ENCODE measurements around the gene DEUP1. TPM values are rescaled to one million over a fixed set of nuclear protein-coding genes. Genes with fewer than 3 reads are reported as not detected.

The DEUP1 gene
- total RNA-seq, 1 experiment from 2014 or later: not detected

GRCh38 chr11:93474123-93474522 is 143.6 kb downstream of the DEUP1 start:
- no TSS peak for BruUV-seq (replicated peaks)
- intact Hi-C loops (cut with micrococcal nuclease; ENCODE audit: unreplicated experiment): no loop called here
- Mint-ChIP-seq H3K27me3 (ENCODE audit: unreplicated experiment) (no peaks in the 10 kb centered on the region), H3K27ac (ENCODE audit: unreplicated experiment) (no peak overlapping the region), H3K36me3 (ENCODE audit: insufficient read depth, unreplicated experiment) (no peaks in the 10 kb centered on the region), H3K9me3 (ENCODE audit: low read depth, unreplicated experiment) (no peaks in the 10 kb centered on the region), H3K4me3 (ENCODE audit: low read depth, unreplicated experiment) (no peak overlapping the region), H3K4me1 (ENCODE audit: low read depth, unreplicated experiment) (no peaks in the 10 kb centered on the region)
- DNase-seq: no peak
- CTCF ChIA-PET: no interaction called here
- no peak for TF ChIP-seq CTCF (IDR thresholded peaks at IDR 0.05; ENCODE audit: unreplicated experiment)

- TF ChIP-seq CTCF (IDR thresholded peaks at IDR 0.05; ENCODE audit: unreplicated experiment): no peak
- CTCF ChIA-PET: no interaction called here
- no peak overlapping the region for H3K27ac Mint-ChIP-seq (ENCODE audit: unreplicated experiment)
- intact Hi-C loops (cut with micrococcal nuclease; ENCODE audit: unreplicated experiment): no loop called here
- H3K4me1 Mint-ChIP-seq (ENCODE audit: low read depth, unreplicated experiment): no peaks in the 10 kb centered on the region
- no TSS peak for BruUV-seq (replicated peaks)
- no peak overlapping the region for H3K4me3 Mint-ChIP-seq (ENCODE audit: low read depth, unreplicated experiment)
- H3K27me3 Mint-ChIP-seq (ENCODE audit: unreplicated experiment): no peaks in the 10 kb centered on the region
- no peaks in the 10 kb centered on the region for H3K36me3 Mint-ChIP-seq (ENCODE audit: insufficient read depth, unreplicated experiment)
- peak; percentile 5 for DNase-seq
- no peaks in the 10 kb centered on the region for H3K9me3 Mint-ChIP-seq (ENCODE audit: low read depth, unreplicated experiment)
Measured at GRCh38 chr11:93476796-93477195, 146.3 kb downstream of the DEUP1 start.

GRCh38 chr11:93477684-93478234 is 147.2 kb downstream of the DEUP1 start:
- no peak for TF ChIP-seq CTCF (IDR thresholded peaks at IDR 0.05; ENCODE audit: unreplicated experiment)
- Mint-ChIP-seq H3K4me3 (ENCODE audit: low read depth, unreplicated experiment) (no peak overlapping the region), H3K27ac (ENCODE audit: unreplicated experiment) (no peak overlapping the region), H3K9me3 (ENCODE audit: low read depth, unreplicated experiment) (no peaks in the 10 kb centered on the region), H3K4me1 (ENCODE audit: low read depth, unreplicated experiment) (no peaks in the 10 kb centered on the region), H3K36me3 (ENCODE audit: insufficient read depth, unreplicated experiment) (no peaks in the 10 kb centered on the region), H3K27me3 (ENCODE audit: unreplicated experiment) (no peaks in the 10 kb centered on the region)
- BruUV-seq (replicated peaks): no TSS peak
- intact Hi-C loops (cut with micrococcal nuclease; ENCODE audit: unreplicated experiment): no loop called here
- CTCF ChIA-PET: no interaction called here
- no peak for DNase-seq

- Mint-ChIP-seq H3K4me3 (ENCODE audit: low read depth, unreplicated experiment) (no peak overlapping the region), H3K4me1 (ENCODE audit: low read depth, unreplicated experiment) (no peaks in the 10 kb centered on the region), H3K36me3 (ENCODE audit: insufficient read depth, unreplicated experiment) (no peaks in the 10 kb centered on the region), H3K9me3 (ENCODE audit: low read depth, unreplicated experiment) (no peaks in the 10 kb centered on the region), H3K27ac (ENCODE audit: unreplicated experiment) (no peak overlapping the region), H3K27me3 (ENCODE audit: unreplicated experiment) (no peaks in the 10 kb centered on the region)
- CTCF ChIA-PET: no interaction called here
- TF ChIP-seq CTCF (IDR thresholded peaks at IDR 0.05; ENCODE audit: unreplicated experiment): no peak
- no TSS peak for BruUV-seq (replicated peaks)
- intact Hi-C loops (cut with micrococcal nuclease; ENCODE audit: unreplicated experiment): no loop called here
- DNase-seq: no peak
Measured at GRCh38 chr11:93478841-93479240, 148.3 kb downstream of the DEUP1 start.
